CD4-positive, alpha-beta T cell treated with Interleukin-6 for 4 hours (primary cell): ENCODE results near the gene ANKRD18A.

Source experiments
- DNase-seq: peaks from one replicate; pipeline ENCODE4 v3.0.0-alpha.2; 2020; ENCODE audit warnings: mixed read lengths

Gene ANKRD18A

GRCh38 chr9:38620483-38621433 lies at the start of gene ANKRD18A:
TSS of gene ANKRD18A (minus strand) at chr9:38620596. CDS start at chr9:38620285, 311 bp downstream.
- DNase-seq = peak; percentile 75

GRCh38 chr9:38668791-38669466 lies 48.5 kb upstream of the ANKRD18A start:
- DNase-seq = no peak

DNA sequence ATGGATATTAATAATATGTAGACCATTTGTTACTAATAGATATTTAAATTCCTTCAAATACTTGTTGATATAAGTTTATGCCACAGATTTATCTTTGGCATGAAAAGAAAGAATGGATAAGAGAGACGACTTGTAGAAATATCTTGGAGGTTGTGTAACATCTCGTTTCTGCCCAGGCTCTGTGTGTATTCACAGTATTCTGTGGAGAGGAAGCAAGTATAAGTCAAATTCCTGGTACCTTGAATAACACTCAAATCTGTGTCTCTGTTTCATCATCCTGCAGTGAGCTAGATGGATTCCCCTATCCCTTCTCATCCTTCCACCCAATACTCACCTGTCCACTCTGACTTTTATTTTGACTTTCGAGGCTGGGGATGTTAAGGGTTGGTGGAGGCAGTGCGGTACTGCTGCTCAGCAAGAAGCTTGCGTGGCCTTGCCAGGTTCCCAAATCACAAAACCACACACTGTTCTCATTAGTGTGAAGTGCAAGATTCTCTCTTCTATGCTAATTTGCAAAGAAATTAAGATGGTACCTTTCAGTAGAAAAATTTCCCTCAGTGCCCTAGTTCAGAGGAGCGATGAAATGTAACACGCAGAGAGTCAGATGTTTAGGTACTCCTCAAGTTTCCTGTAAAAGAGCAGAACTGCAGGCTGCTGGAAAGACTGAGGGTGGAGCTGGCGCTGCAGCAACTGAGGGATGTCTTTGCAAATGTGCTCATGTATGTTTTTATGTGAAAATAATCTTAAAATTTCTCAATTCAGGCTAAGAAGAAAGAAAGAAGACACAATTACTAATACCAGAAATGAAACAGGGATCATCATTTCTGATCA lies 42.6 kb upstream of the ANKRD18A start:
- no peak for DNase-seq

DNA sequence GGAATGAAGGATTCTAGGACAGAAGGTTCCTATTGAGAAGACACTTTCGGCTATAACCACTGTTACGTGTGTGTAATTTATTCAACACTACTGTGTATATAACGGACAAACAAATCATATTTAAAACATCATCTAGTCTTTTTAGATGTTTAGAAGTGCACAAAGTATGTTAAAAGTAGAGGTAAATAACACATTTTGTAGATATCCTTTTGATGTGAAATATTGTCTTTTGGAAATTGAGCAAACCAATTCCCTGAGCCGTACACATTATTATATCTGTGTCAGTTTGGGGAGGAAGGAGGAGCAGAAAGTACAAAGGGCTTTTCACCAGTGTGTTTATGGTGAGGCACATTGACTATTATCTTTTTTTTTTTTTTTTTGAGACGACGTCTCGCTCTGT lies 39.1 kb upstream of the ANKRD18A start:
- DNase-seq = no peak

DNA sequence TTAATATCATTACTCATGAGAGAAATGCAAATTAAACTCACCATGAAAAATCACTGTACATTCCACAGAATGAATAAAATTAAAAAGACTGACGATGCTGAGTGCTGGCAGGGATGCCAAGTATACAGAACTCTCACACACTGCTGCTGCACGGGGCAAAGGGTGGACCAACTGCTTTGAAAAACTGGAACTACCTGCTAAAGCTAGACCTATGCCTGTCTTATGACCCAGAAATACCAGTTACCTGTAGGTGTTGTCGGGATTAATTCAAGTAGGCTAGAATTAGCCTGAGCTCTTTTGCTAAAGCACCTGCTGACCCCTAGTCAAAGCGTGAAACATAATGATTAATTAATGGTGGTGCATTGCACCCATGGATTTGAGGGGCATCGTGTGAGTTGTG lies 36.5 kb upstream of the ANKRD18A start:
- DNase-seq = no peak

DNA sequence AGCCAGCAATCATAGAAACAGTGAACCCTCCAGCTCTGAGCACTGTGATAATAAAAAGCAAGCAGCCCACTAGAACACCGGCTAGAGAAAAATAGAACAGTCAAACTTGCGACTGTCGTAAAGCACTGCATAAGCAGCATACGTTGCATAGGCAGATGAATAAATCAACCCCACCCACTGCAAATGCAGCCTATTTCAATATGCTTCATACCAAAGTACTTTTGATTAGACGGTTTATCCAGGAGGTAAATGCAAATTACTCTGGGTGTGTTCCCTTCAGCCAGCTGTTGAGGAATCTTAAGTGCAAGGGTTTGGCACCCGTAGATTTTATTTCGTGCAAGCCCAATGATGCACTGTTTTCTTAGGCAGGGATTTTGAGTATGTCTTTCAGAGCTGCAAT lies 32.1 kb upstream of the ANKRD18A start:
- DNase-seq = no peak

- DNase-seq = no peak
These were observed 31.6 kb upstream of the ANKRD18A start for GRCh38 chr9:38652044-38652443.

DNA sequence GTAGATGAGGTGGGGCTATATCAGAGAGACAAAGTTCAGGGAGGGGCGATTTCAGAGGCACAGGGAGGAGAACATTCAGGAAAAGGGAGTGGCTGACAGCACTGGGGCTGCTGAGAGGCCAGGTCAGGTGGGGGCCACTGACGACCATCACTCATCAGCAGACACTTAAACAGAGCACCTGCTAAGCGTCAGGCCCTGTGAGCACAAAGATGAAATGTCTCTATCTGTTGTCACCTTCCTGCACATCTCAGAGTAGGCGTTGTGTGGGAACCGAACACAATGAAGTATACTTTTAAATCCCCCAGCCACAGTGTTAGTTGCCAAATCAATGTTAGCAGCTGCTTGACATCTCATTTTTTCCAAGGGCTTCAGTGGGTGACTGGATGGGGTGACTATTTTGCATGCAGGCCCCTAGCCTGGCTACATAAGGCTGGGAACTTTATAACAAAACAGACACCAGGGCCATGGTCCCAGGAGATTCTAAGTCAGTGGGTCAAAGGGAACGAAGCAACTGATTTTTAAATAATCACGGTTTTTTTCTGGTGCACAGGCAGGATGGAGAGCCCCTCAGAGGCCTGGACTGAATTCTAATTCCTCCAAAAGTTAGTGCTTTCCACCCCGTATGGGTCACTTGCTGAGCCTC lies 31.1 kb upstream of the ANKRD18A start:
- no peak for DNase-seq

GRCh38 chr9:38650564-38650963 lies 30.2 kb upstream of the ANKRD18A start:
- DNase-seq = no peak

DNA sequence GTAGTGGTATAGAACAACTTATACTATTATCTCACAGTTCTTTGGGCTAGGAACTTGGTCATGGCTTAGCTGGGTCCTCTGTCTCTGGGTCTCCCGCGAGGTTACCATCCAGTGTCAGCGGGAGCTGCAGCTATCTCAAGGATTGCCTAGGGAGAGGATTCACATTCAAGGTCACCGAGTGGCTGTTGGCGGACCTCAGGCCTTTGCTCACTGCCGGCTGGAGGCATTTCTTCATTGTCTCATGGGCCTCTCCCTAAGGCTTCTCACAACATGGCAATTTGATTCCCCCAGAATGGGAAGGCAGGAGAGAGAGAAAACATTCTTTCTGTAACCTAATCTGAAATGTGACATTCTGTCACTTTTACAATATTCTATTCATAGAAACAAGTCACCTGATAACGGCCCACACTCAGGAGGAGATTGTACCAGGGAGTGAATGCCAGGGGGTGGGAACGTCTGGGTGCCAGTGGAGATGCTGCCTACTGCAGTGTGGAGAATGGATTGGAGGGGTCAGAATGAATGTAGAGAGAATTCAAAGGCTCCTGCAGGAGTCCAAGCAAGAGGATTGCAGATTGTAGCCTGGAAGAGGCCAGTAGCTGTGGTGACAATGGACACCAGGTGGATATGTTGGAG lies 29.5 kb upstream of the ANKRD18A start:
- DNase-seq = no peak

DNA sequence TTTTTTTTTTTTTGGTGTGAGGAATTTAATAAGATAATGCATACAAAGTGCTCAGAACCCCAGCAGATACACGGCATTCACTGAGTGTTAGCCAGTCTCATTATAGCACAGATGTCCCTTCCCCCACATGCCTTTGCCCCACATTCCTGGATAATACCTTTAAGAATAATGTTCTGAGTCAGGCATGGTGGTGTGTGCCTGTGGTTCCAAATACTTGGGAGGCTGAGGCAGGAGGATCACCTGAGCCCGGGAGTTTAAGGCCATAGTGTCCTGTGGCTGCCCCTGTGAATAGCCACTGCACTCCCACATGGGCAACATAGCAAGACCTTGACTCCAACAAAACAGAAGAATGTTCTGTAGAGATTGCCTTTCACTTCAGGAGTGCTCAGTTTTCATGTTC lies 24.2 kb upstream of the ANKRD18A start:
- no peak for DNase-seq

DNA sequence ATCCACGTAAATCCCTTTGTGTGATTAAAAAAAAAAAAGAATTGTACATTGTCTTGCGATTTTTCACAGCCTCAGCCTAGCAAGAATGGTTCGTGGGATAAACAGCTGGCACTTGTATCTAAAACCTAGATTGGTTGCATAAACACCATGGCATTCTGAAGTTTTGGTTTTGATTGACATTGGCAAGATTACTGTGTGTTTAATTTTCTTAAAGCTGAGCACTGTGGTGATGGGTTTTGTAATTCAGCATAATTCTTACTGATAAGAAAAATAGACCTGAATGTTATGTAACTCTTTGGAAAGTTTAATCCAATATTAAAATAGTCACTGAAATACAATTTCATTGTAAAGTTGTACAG lies 23.4 kb upstream of the ANKRD18A start:
- DNase-seq = no peak

DNA sequence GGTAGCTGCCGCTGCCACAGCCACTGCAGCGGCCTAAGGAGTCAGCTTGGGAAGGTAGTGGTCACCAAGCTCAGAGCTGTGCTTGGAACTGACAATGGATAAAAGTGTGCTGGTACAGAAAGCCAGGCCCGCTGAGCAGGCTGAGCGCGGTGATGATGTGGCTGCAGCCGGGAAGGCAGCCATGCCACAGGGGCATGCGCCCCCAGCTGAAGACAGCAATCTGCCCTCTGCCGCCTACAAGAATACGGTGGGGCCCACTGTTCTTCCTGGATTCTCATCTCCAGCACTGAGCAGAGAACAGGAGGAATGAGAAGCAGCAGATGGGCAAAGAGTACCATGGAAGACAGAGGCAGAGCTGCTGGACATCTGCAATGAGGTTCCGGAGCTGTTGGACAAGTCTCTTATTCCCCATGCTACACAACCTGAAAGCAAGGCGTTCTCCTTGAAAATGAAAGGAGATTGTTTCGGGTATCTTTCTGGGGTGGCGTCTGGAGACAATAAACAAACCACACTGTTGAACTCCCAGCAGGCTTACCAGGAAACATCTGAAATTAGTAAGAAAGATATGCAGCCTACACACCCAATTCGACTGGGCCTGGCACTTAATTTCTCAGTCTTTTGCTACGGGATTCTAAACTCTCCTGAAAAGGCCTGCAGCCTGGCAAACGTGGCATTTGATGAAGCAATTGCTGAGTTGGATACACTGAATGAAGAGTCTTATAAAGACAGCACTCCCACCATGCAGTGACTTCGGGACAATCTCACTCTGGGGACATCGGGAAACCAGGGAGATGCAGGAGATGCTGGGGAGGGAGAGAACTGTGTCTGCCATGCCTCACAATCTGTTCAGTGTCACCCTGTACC lies 22.8 kb upstream of the ANKRD18A start:
- no peak for DNase-seq

- no peak for DNase-seq
These were observed 21.8 kb upstream of the ANKRD18A start for GRCh38 chr9:38641985-38642864.

GRCh38 chr9:38641142-38641541 lies 20.7 kb upstream of the ANKRD18A start:
- no peak for DNase-seq

DNA sequence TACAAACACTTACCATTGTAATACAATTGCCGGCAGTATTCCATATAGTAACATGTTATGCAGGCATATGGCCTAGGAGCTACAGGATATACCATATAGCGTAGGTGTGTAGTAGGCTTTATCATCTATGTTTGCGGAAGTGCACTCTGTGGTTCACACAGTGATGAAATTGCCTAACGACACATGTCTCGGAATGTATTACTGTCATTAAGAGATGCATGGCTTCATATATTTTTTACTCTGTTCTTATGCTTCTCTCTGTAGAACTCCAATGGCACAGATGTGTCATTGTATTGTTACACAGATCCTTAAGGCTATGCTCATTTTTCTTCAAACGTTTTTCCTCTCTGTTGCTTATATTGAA lies 19.2 kb upstream of the ANKRD18A start:
- no peak for DNase-seq

- DNase-seq = no peak
These were observed 18.6 kb upstream of the ANKRD18A start for GRCh38 chr9:38638881-38639576.

DNA sequence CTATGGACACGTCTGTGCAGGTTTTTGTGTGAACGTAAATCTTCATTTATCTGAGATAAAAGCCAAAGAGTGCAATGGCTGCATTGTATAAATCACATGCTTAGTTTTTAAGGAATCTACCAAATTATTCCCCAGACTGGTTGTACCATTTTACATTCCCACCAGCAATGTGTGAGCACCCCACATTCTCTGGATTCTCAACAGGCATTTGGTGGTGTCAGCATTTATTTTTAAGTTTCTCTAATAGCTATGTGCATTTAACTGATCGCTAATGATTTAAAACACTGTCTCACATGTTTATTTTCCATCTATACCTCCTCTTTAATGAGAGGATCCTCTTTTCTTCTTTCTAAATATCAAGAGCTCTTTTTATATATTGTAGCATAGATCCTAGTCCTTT lies 13.9 kb upstream of the ANKRD18A start:
- DNase-seq = no peak

- no peak for DNase-seq
These were observed 9.1 kb upstream of the ANKRD18A start for GRCh38 chr9:38629511-38629910.

GRCh38 chr9:38626006-38626405 lies 5.6 kb upstream of the ANKRD18A start:
- no peak for DNase-seq
